GM12874 (cell line): Measurements from ENCODE around the gene HPN.

Experiments used
- TF ChIP-seq, protein P1 (sequence below): IDR thresholded peaks from 2 replicates; pipeline ENCODE4 v1.5.1; 2011; ENCODE audit warnings: low read depth, mild to moderate bottlenecking, control low read depth, low read length, moderate library complexity; ENCODE audit not compliant: insufficient read depth

HPN gene

DNA sequence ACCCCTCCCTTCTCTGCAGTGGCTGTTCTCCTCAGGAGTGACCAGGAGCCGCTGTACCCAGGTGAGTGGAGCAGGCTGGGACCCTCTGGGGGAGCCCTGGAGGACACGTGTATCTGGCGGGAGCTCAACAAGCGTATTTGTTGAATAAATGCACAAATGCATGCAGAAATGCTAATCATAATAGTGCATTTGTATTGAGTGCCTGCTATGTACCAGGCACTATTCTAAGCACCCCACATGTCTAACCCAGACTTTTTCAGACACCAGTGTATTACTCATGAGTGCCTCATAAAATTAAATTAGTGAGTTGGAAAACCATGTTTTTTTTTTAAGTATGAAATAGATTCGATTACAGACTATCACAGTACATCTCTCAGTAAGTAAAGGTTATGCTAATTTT lies 7.9 kb downstream of the HPN start:
- TF ChIP-seq, protein P1, sequence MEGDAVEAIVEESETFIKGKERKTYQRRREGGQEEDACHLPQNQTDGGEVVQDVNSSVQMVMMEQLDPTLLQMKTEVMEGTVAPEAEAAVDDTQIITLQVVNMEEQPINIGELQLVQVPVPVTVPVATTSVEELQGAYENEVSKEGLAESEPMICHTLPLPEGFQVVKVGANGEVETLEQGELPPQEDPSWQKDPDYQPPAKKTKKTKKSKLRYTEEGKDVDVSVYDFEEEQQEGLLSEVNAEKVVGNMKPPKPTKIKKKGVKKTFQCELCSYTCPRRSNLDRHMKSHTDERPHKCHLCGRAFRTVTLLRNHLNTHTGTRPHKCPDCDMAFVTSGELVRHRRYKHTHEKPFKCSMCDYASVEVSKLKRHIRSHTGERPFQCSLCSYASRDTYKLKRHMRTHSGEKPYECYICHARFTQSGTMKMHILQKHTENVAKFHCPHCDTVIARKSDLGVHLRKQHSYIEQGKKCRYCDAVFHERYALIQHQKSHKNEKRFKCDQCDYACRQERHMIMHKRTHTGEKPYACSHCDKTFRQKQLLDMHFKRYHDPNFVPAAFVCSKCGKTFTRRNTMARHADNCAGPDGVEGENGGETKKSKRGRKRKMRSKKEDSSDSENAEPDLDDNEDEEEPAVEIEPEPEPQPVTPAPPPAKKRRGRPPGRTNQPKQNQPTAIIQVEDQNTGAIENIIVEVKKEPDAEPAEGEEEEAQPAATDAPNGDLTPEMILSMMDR, result no peak

DNA sequence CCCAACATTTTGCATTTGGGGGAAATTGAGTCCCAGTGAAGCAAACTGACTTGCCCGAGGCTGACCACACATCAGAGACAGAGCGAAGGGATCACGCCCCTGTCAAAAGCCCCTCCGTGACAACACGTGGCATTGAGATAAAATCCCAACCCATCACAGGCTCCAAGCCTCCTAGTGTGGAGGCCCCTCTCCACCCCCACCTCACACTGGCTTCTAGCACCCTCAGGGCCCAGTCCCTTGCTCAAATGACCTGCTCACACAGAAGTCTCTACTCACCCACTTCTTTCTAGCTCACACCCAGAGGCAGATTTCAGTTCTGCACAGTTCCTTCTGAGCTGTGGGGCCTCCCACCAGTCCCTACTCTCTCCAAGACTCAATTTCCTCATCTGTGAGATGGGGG lies 10.3 kb downstream of the HPN start:
- TF ChIP-seq, protein P1, result no peak

DNA sequence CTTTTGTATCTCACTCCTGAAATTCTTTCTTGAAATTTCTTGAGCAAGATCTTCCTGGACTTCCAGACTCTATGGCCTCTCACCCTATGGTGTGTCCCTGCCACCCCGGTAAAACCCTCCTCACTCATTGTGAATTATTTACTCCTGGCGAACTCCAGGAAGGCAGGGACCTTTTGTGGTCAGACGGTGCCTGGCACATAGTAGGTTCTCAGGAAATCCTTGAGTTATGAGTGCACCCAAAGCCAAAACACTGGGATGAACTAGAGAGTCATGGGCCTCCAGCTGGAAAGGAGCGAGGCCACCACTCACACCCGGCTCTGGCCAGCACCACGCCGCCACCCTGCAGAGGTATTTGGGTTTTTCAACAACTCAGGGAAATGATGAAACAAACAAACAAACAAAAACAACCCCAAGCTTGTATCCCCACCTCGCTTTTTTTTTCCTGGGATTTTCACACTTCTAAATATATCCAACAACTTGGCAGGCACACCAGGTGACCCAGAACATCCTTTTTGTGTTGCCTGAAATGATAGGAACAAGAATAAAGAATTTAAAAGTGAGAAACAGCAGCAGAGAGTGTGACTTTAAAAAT lies 11.2 kb downstream of the HPN start:
- TF ChIP-seq, protein P1, result no peak

DNA sequence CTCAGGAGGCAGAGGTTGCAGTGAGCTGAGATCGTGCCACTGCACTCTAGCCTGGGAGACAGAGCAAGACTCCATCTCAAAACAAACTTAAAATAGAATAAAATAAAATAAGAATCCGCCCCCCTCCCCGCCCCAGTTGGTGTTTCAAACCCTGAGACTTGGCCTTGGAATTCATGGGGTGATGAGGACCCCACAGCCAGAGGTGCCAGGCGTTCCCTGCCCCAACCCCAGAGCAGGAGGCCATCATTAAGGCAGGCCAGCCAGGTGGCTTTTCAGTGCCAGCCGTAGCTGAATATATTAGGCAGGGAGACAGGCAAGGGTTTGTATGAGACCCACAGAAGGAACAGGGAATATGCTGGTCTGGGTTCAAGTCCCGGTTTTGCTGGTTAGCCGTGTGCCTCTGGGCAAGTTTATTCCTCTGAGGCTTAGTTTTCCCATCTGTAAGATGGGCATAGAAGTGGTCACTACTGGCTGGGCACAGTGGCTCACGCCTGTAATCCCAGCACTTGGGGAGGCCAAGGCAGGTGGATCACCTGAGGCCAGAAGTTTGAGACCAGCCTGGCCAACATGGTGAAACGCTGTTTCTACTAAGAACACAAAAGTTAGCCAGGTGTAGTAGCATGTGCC lies 12.3 kb downstream of the HPN start:
- TF ChIP-seq, protein P1, result no peak

DNA sequence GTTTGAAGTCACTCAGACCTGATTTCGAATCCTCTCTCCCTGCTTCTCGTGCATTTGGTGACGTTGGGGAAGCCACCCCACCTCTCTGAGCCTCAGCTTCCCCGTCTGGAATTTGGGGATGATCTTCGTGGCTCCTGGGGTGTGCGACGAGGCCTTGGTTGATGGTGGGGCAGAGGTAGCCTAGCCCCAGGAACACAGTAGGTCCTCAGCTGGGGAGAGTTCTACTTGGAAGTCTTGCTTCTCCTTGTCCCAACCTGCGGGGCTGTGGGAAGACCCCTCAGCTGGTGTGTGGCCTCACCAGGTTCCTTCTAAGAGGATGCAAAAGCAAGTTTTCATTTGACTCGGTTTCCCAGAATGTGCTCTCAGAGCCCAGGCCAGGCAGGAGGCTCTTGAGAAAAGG lies 13.1 kb downstream of the HPN start:
- TF ChIP-seq, protein P1, result no peak

DNA sequence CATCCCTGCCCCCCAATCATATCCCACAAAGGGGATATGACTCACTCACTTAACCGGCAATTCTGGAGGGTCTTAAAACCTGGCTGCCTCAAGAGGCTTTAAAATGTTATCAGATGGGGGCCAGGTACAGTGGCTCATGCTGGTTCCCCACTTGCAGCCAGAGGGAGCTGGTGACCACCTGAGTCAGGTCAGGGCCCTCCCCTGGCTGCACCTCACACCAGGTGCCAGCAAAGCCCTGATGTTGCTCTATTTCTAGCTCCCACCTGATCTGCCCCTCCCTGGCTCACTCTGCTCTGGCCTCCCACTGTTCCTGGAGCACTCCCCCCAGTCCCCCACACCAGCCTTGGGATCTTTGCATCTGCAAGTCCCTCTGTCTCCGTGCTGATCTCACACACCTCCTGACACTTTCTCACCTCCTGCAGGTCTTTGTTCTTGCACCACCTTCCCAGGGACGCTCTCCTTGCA lies 14.2 kb downstream of the HPN start:
- TF ChIP-seq, protein P1, result peak; percentile 55

DNA sequence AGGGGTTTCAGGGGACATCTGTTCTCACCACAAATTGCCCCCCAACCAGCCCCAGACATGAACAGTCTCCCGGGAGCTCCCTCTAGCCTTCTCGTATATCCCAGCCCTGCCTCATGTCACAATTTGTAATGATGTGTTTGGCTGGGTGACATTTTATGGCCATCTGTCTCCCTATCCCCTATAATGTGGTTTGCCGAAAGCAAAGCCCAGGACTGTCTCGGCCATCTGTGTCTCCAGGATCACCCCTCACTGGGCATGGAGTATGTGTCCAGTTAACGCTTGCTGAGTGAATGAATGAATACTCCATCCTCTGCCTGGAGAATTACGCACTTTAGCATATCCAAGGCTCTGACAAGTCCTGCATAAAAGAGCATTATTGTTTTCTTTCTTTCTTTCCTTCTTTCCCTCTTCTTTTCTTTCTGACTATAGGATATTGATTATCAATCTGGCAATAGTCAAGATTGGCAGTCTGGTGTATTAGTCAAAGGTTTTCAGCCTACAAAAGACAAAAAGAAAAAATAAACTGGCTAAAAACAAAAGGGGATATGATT lies 15.1 kb downstream of the HPN start:
- TF ChIP-seq, protein P1, result no peak
